Thyroid gland (tissue), 4 donors: ENCODE measurements around the gene TBCD. TPM values are rescaled to one million over a fixed set of nuclear protein-coding genes. Genes with fewer than 3 reads are reported as not detected.

ENCODE experiments used
- DNase-seq, 2 donors: peaks; one replicate each; pipeline ENCODE4 v3.0.0-alpha.2; 2019
- H3K27ac ChIP-seq, 3 donors: fragments of 200-600 bp; sonication (generic); 1 replicate in 2 of 3; 2 replicates in 1 of 3; pipeline ENCODE4 v1.5.1; 2016 to 2019; ENCODE audit warnings: mild to moderate bottlenecking in 1 of 3, moderate library complexity in 1 of 3
- H3K27me3 ChIP-seq: fragments of 200-600 bp; sonication (generic); one replicate; pipeline ENCODE4 v1.5.1; 2019
- H3K36me3 ChIP-seq, 2 donors: fragments of 200-600 bp; sonication (generic); one replicate each; pipeline ENCODE4 v1.5.1; 2016 to 2019
- H3K4me1 ChIP-seq, 2 donors: fragments of 200-600 bp; sonication (generic); one replicate each; pipeline ENCODE4 v1.5.1; 2017 to 2019
- H3K4me3 ChIP-seq, 3 donors: fragments of 200-600 bp; sonication (generic); replicated peaks in 1 of 3; 1 replicate in 2 of 3; 2 replicates in 1 of 3; pipeline ENCODE4 v1.5.1; 2016; ENCODE audit warnings: mild to moderate bottlenecking in 1 of 3
- H3K9me3 ChIP-seq: fragments of 200-600 bp; sonication (generic); one replicate; pipeline ENCODE4 v1.5.1; 2017
- CTCF ChIP-seq, 6 experiments: fragments of 200-600 bp in 3 of 6; fragments of 450-650 bp in 3 of 6; sonication (generic) in 3 of 6; IDR thresholded peaks; one replicate each; pipeline ENCODE4 v1.5.1; 2016 to 2019; ENCODE audit warnings: antibody characterized with exemption in 6 of 6, mild to moderate bottlenecking in 2 of 6, inconsistent platforms in 1 of 6, moderate library complexity in 1 of 6
- POLR2A ChIP-seq, 2 donors: fragments of 450-650 bp; IDR thresholded peaks; one replicate each; pipeline ENCODE4 v1.6.1; 2017; ENCODE audit warnings: antibody characterized with exemption in 2 of 2, mild to moderate bottlenecking in 2 of 2, moderate library complexity in 1 of 2
- WGBS, 2 donors: methylation state at CpG; one replicate each; pipeline ENCODE4 v1.1.5; 2017; 5-methylcytosine and 5-hydroxymethylcytosine counted together
- intact Hi-C: fragments of 100-400 bp; cut with DNase I; formaldehyde crosslinking; loops from one replicate; pipeline ENCODE4 v1.15.1; 2023
- total RNA-seq, 4 donors: library from RNA; depleted of rRNA; stranded (reverse); fragments of >200 nt; gene quantifications; one replicate each; pipeline ENCODE4 v1.2.3, GENCODE V29; 2016

Gene TBCD
- total RNA-seq, 4 donors from 2014 or later: 72.6 to 85.9 (median 79.6) TPM

- no peak overlapping the region for H3K4me3 ChIP-seq
Observed at GRCh38 chr17:82835766-82836512, 84.1 kb downstream of the TBCD start.

GRCh38 chr17:82836823-82837357 lies 85.0 kb downstream of the TBCD start:
- DNase-seq: no peak
- 71% methylated on average over 12 of the region's 12 CpGs for WGBS, 2 donors
- Histone ChIP-seq H3K9me3 (no peaks in the 10 kb centered on the region), H3K4me3 (no peak overlapping the region), H3K27ac (peak overlapping the region; percentile 70 to 78 (median 77)), H3K4me1 (peaks cover 30 to 32% of the 10 kb centered on the region in 2 donors), H3K27me3 (no peaks in the 10 kb centered on the region), H3K36me3 (no peaks in the 10 kb centered on the region)
- intact Hi-C loops: no loop called here
- TF ChIP-seq POLR2A (IDR thresholded peaks at IDR 0.05) (no peak), CTCF (IDR thresholded peaks at IDR 0.05) (no peak)

More at GRCh38 chr17:82835766-82836512, 84.1 kb downstream of the TBCD start:
- no peaks in the 10 kb centered on the region for H3K9me3 ChIP-seq
- intact Hi-C loops: no loop called here
- 89 to 93% methylated on average over 23 to 28 of the region's 28 CpGs for WGBS, 2 donors
- TF ChIP-seq CTCF (IDR thresholded peaks at IDR 0.05) (no peak), POLR2A (IDR thresholded peaks at IDR 0.05) (no peak)
- no peak for DNase-seq
- peak overlapping the region in 2 of 3 donors; percentile 42 to 70 for H3K27ac ChIP-seq
- no peaks in the 10 kb centered on the region for H3K36me3 ChIP-seq
- H3K27me3 ChIP-seq: no peaks in the 10 kb centered on the region
- peaks cover 32 to 35% of the 10 kb centered on the region in 2 donors for H3K4me1 ChIP-seq

- peak in 1 of 2 donors; percentile 26 for TF ChIP-seq POLR2A (IDR thresholded peaks at IDR 0.05)
- no peak for TF ChIP-seq CTCF (IDR thresholded peaks at IDR 0.05)
- H3K4me1 ChIP-seq: peaks cover 22 to 32% of the 10 kb centered on the region in 2 donors
- peak; percentile 75 to 79 for DNase-seq
- no peaks in the 10 kb centered on the region for H3K9me3 ChIP-seq
- intact Hi-C loops: no loop called here
- peak overlapping the region; percentile 70 to 78 (median 77) for H3K27ac ChIP-seq
- H3K4me3 ChIP-seq: no peak overlapping the region
- WGBS, 2 donors: 35 to 45% methylated on average over 13 of the region's 13 CpGs
- H3K36me3 ChIP-seq: no peaks in the 10 kb centered on the region
- no peaks in the 10 kb centered on the region for H3K27me3 ChIP-seq
Observed at GRCh38 chr17:82837586-82838320, 85.9 kb downstream of the TBCD start.

- no peak overlapping the region for H3K4me3 ChIP-seq
Observed at GRCh38 chr17:82838386-82839063, 86.7 kb downstream of the TBCD start.

More at GRCh38 chr17:82838386-82839063, 86.7 kb downstream of the TBCD start:
- H3K9me3 ChIP-seq: no peaks in the 10 kb centered on the region
- H3K27me3 ChIP-seq: no peaks in the 10 kb centered on the region
- no peaks in the 10 kb centered on the region for H3K36me3 ChIP-seq
- peak in 1 of 2 donors; percentile 63 for TF ChIP-seq POLR2A (IDR thresholded peaks at IDR 0.05)
- TF ChIP-seq CTCF (IDR thresholded peaks at IDR 0.05): no peak
- intact Hi-C loops: no loop called here
- 45 to 53% methylated on average over 17 of the region's 17 CpGs for WGBS, 2 donors
- H3K27ac ChIP-seq: peak overlapping the region; percentile 70 to 78 (median 77)
- DNase-seq: peak; percentile 96 to 97
- H3K4me1 ChIP-seq: peaks cover 20 to 32% of the 10 kb centered on the region in 2 donors
